ENCODE results near the gene ARHGAP22.

The ARHGAP22 gene

DNA sequence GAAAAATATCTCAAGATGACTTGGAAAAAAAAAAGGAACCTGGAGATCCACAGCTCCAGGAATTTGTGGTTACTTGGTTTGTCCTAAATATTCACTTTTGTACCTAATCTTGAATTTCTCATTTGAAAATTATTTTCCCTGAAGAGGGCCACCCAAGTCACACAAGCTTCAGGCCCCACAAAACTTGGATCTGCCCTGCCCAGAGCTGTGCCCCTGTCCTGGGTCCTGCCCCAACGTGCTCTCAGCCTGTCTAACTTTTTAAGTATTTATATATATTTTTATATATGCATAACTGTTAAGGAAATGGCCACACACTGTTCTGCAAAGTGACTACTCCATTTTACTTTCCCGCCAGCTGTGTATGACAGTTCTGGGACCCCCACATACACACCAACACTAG lies 123.5 kb downstream of the ARHGAP22 start:
- H3K27me3 ChIP-seq (ENCODE audit: insufficient read depth, poor library complexity, severe bottlenecking): no peaks in the 10 kb centered on the region
- TF ChIP-seq, protein P1, sequence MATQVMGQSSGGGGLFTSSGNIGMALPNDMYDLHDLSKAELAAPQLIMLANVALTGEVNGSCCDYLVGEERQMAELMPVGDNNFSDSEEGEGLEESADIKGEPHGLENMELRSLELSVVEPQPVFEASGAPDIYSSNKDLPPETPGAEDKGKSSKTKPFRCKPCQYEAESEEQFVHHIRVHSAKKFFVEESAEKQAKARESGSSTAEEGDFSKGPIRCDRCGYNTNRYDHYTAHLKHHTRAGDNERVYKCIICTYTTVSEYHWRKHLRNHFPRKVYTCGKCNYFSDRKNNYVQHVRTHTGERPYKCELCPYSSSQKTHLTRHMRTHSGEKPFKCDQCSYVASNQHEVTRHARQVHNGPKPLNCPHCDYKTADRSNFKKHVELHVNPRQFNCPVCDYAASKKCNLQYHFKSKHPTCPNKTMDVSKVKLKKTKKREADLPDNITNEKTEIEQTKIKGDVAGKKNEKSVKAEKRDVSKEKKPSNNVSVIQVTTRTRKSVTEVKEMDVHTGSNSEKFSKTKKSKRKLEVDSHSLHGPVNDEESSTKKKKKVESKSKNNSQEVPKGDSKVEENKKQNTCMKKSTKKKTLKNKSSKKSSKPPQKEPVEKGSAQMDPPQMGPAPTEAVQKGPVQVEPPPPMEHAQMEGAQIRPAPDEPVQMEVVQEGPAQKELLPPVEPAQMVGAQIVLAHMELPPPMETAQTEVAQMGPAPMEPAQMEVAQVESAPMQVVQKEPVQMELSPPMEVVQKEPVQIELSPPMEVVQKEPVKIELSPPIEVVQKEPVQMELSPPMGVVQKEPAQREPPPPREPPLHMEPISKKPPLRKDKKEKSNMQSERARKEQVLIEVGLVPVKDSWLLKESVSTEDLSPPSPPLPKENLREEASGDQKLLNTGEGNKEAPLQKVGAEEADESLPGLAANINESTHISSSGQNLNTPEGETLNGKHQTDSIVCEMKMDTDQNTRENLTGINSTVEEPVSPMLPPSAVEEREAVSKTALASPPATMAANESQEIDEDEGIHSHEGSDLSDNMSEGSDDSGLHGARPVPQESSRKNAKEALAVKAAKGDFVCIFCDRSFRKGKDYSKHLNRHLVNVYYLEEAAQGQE (IDR thresholded peaks at IDR 0.05; ENCODE audit: insufficient replicate concordance, low read depth): peak; percentile 73
- TF ChIP-seq SPI1 (IDR thresholded peaks at IDR 0.05; ENCODE audit: borderline replicate concordance, low read depth) (no peak), POLR2AphosphoS5 (IDR thresholded peaks at IDR 0.05; ENCODE audit: low read depth) (no peak)
- DNase-seq (ENCODE audit: low read depth in 1 of 2, low spot score in 1 of 2): no peak
- H3K4me3 ChIP-seq (replicated peaks; ENCODE audit: insufficient read depth, low read length): no peak overlapping the region
- no peak overlapping the region for H3K27ac ChIP-seq (replicated peaks)

DNA sequence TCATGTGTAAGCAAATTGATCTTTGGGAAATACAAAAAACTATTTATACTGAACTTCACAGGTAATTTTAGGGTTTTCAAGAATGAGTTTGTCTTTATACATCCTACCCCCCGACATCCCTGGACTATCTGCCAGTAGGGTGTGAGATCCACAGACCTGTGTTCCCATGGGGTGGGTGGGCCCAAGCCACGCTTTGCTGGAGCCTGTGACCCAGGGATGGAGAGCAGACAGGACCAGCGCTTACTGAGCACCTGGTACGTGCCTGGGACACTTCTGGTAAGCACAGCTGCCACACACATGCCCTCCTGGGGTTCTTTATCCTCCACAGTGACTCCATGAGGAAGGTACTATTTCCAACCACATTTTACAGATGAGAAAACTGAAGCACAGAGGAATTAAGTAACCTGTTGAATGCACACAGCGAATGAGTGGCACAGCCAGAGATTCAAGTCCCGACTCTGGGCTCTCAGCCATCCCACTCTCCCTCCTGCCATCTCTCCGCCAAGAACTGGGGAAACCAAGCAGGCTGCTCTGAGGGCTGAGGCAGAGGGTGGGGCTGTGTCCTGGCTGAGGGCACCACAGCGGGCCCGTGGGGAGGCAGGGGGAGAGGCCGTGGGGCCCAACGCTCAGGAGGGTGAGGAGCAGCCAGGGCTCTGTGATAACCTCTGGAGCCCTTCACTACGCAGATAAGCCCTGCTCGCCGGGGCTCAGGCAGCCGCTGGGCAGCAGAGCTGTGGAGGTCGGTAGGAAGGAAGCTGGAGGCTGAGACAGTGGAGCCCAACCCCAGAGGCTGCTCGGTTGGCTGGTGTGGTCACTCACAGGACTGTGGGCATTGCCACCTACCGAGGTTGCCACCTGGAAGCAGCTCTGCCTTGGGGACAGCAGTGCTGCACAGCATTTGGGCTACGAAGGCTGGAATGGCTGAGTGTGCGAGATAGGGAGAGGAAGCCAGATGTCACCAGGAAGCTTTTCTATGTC lies 124.2 kb downstream of the ARHGAP22 start:
- TF ChIP-seq POLR2AphosphoS5 (IDR thresholded peaks at IDR 0.05; ENCODE audit: low read depth) (no peak), CTCF (IDR thresholded peaks at IDR 0.05; ENCODE audit: insufficient read depth, low read length) (no peak), GABPA (IDR thresholded peaks at IDR 0.05; ENCODE audit: low read depth) (no peak), SPI1 (IDR thresholded peaks at IDR 0.05; ENCODE audit: borderline replicate concordance, low read depth) (no peak)
- TF ChIP-seq, protein P1 (IDR thresholded peaks at IDR 0.05; ENCODE audit: insufficient replicate concordance, low read depth): no peak

DNA sequence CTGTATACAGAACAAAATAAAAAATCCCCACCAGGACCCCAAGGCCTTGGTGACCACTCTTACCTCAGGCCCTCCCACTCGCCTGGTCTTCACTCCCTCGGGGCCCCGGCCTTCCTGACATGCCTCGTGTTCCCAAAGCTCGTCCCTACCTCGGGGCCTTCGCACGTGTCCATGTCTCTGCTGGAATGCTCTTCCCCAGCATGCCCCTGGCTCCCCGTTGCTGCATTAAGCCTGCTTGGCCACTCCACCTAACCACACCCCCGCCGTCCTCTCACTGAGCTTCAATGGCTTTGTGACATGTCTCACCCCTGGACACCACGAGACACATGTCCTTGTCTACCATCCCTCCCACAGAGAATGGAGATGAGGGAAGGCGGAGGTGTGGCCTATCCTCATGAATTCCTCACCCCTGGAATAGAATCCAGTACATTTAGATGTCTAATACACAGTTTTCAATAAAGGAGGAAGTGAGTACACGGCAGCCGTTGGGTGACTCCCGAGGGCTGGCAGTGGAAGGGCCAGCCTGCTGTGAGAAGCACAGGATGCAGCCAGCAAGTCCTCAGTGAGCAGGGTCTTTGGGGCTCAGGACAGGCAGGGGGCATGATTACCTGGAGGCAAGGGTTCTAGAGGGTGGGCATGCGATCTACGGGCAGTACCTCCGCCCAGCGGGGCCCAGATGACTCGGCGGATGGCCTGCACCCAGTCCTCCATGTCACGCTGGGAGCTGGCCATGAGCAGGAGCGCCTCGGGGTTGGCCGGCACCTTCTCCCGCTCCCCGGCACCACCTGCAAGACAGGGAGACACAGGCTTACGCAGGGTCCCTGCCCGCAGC lies 125.7 kb downstream of the ARHGAP22 start:
- TF ChIP-seq, protein P1 (IDR thresholded peaks at IDR 0.05; ENCODE audit: insufficient replicate concordance, low read depth): no peak
- peak; percentile 86 for TF ChIP-seq SPI1 (IDR thresholded peaks at IDR 0.05; ENCODE audit: borderline replicate concordance, low read depth)
- no peak overlapping the region for H3K4me3 ChIP-seq (replicated peaks; ENCODE audit: insufficient read depth, low read length)
- peak in 1 of 2 experiments; percentile 41 for DNase-seq (ENCODE audit: low read depth in 1 of 2, low spot score in 1 of 2)
- H3K27ac ChIP-seq (replicated peaks): no peak overlapping the region
- H3K27me3 ChIP-seq (ENCODE audit: insufficient read depth, poor library complexity, severe bottlenecking): no peaks in the 10 kb centered on the region

More for the DNA sequence above, 124.2 kb downstream of the ARHGAP22 start:
- no peak overlapping the region for H3K27ac ChIP-seq (replicated peaks)
- no peak overlapping the region for H3K4me3 ChIP-seq (replicated peaks; ENCODE audit: insufficient read depth, low read length)
- DNase-seq (ENCODE audit: low read depth in 1 of 2, low spot score in 1 of 2): no peak
- no peaks in the 10 kb centered on the region for H3K27me3 ChIP-seq (ENCODE audit: insufficient read depth, poor library complexity, severe bottlenecking)
